ENCODE results near the gene MCOLN1.
A peak's percentile ranks its signal among the peaks of the same experiment; 100 is the strongest.
"Not testable (repeated sequence)": the region's sequence is repeated elsewhere in the genome, so short reads cannot be mapped to it uniquely, and the experiment has no call there.

Gene MCOLN1

DNA sequence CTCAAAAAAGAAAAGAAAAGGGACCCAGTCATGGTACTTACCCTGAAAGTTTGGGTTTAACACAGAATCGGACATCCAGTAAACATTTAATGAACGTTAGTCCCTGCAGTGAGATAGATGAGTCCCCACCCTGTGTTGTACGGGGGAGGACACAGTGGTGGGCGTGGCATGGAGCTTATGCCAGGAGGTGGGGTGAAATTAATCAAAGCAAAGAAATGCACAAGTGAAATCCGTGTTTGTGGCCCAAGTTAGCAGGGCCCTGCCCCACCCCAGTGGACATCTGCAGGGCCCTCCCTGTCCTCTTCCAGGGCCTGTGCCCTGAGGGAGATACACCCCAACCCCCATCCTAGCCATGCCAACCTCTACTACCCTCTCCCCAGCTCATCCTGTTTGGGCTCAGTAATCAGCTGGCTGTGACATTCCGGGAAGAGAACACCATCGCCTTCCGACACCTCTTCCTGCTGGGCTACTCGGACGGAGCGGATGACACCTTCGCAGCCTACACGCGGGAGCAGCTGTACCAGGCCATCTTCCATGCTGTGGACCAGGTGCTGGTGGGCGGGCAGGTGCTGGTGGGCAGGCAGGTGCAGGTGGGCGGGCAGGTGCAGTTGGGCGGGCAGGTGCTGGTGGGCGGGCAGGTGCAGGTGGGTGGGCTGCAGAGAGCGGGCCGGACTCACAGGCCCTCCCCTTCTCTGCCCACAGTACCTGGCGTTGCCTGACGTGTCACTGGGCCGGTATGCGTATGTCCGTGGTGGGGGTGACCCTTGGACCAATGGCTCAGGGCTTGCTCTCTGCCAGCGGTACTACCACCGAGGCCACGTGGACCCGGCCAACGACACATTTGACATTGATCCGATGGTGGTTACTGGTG lies 3.9 kb downstream of the MCOLN1 start:
- DNase-seq: no peak

DNA sequence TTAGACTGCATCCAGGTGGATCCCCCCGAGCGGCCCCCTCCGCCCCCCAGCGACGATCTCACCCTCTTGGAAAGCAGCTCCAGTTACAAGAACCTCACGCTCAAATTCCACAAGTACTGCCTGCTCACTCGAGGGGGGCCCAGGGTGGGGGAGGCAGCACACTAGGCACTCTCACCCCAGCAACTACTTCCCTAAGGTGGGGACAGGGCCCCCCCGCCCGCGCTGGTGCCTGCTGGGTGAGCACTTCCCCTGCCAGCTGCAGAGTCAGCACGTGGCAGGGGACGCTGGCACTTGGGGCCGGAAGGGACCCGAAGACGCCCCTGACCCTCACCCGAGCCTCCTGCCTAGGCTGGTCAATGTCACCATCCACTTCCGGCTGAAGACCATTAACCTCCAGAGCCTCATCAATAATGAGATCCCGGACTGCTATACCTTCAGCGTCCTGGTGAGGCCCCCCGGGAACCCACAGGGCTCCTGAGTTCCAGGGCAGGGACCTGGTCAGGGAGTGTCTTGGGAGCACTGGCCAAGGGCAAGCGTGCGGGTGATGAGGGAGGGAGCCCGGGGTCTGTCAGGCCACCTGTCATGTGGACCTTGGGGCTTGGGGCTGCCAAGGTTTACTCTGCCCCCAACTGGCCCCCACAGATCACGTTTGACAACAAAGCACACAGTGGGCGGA lies 5.2 kb downstream of the MCOLN1 start:
- no peak for DNase-seq

DNA sequence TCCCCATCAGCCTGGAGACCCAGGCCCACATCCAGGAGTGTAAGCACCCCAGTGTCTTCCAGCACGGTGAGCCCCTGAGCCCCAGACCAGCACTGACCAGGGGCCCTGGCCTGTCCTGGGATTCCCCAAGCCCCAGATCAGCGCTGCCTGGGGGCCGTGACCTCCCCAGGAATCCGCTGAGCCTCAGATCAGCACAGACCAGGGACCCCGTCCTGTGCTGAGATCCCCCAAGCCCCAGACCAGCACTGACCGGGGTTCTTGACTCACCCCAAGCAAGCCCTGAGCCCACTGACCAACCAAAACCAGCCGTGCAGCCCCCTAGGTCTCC lies 5.7 kb downstream of the MCOLN1 start:
- no peak for DNase-seq

DNA sequence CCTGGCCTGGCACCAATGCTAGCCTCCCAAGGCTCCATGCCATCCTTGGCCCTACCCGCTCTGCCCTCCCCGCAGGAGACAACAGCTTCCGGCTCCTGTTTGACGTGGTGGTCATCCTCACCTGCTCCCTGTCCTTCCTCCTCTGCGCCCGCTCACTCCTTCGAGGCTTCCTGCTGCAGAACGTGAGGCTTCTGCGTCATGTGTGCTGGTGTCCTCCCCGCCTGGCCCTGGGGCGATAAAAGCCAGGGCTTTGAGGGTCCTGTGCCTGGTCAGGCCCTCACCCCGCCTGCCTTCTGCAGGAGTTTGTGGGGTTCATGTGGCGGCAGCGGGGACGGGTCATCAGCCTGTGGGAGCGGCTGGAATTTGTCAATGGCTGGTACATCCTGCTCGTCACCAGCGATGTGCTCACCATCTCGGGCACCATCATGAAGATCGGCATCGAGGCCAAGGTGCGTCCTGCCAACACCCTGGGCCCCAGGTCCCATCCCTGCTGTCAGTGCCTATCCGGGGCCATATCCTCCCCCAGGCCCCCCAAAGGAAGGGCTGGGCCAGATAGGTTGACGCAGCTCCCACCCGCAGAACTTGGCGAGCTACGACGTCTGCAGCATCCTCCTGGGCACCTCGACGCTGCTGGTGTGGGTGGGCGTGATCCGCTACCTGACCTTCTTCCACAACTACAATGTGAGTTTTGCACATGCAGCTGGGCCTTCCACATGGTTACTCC lies 6.3 kb downstream of the MCOLN1 start:
- no peak for DNase-seq

DNA sequence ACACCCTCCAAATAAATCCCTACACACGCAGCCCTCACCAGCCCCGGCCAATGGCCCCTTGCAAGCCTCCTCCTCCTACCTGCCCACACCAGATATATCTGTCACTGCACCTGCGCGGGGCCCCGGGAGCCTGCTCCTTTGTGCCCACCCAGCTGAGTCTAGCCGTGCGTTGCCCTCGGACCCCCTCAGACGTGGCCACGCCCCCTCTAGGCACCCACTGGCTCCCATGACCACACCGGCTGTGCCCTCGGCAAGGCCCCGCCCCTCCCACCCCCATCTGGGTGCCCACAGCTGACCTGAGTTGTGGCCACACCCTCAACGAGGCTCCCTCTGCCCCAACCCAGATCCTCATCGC lies 6.8 kb downstream of the MCOLN1 start:
- no peak for DNase-seq

DNA sequence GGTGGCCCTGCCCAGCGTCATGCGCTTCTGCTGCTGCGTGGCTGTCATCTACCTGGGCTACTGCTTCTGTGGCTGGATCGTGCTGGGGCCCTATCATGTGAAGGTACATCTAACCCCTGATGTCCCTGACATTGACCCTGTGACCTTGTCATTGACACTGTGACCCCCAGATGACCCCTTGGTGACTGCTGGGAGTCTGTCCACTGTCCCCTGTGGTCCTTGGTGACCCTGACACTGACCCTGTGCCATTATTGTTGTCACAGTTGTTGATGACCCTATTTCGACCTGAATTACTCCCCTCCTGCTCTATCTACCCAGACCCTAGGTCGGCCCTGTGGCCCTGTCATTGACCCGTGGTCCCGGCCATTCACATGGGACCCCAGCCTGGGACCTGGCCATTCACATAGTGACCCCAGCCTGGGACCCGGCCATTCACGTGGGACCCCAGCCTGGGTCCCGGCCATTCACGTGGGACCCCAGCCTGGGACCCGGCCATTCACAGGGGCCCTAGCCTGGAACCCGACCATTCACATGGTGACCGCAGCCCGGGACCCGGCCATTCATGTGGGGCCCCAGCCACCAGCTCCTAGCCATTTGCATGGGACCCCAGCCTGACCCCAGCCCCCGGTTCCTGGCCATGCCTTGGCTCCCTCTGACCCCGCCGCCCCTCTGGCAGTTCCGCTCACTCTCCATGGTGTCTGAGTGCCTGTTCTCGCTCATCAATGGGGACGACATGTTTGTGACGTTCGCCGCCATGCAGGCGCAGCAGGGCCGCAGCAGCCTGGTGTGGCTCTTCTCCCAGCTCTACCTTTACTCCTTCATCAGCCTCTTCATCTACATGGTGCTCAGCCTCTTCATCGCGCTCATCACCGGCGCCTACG lies 7.4 kb downstream of the MCOLN1 start:
- no peak for DNase-seq

DNA sequence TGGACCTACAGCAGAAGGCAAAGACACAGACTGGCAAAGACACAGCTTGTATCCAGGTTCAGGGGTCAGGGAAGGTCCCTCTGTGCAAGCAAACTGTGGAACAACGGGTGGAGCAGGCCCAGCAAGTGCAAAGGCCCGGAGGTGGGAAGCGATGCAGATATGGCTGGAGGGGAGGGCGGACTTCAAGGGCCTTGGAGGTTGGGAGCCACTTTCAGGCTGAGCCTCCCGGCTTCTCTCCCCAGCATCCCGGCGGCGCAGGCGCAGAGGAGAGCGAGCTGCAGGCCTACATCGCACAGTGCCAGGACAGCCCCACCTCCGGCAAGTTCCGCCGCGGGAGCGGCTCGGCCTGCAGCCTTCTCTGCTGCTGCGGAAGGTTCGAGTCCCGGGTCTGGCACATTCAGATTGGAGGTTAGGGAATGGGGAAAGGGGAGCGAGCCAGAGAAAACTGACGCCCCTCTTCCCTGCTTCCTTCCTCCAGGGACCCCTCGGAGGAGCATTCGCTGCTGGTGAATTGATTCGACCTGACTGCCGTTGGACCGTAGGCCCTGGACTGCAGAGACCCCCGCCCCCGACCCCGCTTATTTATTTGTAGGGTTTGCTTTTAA lies 11.0 kb downstream of the MCOLN1 start:
- DNase-seq: no peak

DNA sequence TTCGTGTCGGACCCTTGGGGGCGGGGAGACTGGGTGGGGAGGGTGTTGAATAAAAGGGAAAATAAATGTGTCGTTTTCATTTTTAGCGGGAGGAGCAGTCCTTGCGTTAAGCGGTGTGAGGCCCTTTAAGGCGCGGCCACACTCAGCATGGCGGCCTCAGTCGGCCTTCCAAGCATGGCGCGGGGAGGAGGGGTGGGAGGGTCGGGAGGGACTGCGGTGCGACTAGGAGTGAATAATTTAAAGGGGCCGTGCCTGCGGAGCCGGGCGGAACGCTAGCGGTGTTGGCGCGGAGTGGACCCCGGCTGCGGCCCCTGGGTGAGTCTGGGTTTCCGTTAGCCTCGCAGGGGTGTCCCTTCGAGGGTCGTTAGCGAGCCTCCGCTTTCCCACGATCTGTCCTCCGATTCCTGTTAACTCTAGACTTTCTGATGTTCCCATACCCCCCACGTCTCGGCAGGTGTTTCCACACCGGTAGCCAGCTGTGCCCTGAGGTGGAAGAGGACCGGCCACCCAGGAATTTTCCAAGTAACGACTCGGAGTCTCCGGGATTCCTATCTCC lies 11.6 kb downstream of the MCOLN1 start:
- DNase-seq: peak; percentile 77 to 86

DNA sequence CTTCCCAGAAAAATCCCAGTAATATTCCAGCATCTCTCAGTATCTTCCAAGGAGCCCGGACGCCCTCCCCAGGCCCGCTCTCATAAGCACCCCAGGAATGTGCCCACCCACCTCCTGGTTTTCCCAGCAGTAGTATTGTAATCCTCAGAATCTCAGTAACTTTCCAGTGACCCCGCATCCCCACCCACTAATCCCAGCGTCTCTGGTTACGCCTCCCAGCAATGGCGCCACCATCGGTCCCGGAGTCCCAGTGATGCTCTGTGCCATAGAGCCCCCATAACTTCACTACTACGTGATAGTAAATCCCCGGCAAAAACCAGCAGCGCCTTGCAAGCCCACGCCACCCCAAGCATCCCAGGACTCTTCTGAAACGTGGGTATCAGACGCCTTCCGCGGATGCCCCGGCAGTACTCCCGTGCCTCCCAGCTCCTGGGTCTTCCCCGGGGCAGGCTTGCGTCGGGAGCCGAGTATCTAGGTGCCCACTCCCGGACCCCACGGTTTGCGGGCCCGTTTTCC lies 12.2 kb downstream of the MCOLN1 start:
- DNase-seq: peak; percentile 62 to 81

DNA sequence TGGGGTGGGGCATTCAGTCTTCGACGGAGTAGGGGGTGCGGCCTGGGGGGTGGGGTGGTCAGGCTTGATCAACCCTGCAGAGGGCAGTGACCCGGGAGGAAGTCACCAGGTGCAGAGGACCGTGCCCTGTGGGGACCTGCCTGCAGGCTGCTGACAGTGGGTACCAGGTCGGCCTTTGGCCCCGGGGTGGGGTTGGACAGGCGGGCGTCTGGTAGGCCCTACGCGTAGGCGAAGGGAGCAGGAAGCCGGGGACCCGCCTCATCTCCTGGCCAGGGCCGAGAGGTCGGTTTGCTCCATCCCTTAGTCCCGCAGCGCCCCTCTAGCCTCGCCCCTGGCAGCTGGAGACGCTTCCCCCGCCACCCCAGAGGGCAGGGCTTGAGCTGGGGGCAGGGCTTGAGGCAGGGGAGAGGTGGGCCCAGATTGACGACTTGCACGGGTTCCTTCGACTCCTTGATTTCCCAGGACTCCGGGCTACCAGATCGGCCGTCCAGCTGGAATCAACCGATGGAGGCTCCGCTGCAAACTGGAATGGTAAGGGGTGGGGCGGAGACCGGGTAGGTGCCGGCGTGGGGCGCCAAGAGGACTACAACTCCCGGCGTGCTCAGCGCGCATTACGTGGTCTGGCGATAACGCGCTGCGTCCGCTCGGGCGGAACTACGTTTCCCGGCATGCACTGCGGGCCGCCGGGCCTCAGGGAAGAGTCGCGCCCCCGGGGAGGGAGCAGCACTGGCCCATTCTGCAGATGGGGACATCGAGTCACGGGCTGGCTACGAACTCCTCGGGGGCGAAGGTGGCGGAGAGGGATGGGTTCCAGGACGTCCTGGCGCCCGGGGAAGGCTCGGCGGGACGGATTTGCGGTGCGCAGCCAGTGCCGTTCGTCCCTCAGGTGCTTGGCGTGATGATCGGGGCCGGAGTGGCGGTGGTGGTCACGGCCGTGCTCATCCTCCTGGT lies 12.9 kb downstream of the MCOLN1 start, which contains the start of gene PNPLA6:
PNPLA6 (plus strand) TSS at position 671 of the 951 bp plus-strand sequence; CDS start at position 743, 72 bp downstream.
- DNase-seq: peak; percentile 88 to 96

DNA sequence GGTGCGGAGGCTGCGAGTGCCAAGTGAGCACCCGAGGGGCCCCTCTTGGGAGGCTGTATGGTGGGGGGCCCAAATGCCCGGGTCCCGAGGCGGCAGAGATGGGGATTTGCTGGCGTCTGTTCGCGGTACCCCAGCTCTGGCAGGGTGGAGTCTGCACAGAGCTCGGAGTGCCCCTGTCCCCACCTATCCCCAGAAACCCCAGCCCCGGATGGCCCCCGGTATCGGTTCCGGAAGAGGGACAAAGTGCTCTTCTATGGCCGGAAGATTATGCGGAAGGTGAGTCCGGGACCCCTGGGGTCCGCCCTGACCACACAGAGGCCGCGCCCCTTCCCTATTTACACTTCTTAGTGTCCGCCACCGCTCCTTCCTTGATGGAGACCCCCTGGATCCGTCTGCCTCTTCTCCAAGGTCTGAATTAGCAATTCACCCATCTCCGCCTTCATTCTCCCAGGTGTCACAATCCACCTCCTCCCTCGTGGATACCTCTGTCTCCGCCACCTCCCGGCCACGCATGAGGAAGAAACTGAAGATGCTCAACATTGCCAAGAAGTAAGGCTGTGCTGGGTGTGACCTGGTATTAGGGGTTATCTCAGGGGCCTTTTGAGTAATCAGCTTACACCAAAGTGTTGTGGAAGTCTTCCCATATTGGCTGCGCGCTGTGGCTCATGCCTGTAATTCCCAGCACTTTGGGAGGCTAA lies 13.7 kb downstream of the MCOLN1 start:
- no peak for DNase-seq

DNA sequence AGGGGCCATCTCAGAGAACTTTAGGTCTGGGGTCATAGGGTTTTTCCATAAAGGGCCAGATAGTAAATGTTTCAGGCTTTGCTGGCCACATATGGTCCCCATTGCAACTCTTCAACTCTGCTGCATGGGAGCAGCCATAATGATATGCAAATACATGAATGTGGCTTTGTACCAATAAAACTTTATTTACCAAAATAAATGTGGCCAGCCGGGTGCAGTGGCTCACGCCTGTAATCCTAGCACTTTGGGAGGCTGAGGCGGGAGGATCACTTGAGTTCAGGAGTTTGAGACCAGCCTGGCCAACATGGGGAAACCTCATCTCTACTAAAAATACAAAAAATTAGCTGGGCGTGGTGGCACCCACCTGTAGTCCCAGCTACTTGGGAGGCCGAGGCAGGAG lies 16.6 kb downstream of the MCOLN1 start:
- not testable (repeated sequence) for DNase-seq

DNA sequence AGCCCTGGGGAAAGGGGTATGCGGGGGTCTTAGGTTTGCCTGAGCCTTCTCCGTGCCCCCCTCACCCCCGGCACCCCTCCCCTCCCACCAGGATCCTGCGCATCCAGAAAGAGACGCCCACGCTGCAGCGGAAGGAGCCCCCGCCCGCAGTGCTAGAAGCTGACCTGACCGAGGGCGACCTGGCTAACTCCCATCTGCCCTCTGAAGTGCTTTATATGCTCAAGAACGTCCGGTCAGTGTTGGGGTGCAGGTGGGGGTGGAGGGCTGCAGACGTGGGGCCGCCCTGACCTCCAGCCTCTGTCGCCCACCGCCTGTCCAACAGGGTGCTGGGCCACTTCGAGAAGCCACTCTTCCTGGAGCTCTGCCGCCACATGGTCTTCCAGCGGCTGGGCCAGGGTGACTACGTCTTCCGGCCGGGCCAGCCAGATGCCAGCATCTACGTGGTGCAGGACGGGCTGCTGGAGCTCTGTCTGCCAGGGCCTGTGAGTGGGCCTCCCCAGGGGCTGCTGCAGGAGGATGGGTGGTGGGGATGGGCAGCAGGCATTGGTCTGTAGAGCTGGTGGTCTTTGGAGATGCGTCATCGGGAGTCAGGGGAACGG lies 17.5 kb downstream of the MCOLN1 start:
- DNase-seq: no peak

DNA sequence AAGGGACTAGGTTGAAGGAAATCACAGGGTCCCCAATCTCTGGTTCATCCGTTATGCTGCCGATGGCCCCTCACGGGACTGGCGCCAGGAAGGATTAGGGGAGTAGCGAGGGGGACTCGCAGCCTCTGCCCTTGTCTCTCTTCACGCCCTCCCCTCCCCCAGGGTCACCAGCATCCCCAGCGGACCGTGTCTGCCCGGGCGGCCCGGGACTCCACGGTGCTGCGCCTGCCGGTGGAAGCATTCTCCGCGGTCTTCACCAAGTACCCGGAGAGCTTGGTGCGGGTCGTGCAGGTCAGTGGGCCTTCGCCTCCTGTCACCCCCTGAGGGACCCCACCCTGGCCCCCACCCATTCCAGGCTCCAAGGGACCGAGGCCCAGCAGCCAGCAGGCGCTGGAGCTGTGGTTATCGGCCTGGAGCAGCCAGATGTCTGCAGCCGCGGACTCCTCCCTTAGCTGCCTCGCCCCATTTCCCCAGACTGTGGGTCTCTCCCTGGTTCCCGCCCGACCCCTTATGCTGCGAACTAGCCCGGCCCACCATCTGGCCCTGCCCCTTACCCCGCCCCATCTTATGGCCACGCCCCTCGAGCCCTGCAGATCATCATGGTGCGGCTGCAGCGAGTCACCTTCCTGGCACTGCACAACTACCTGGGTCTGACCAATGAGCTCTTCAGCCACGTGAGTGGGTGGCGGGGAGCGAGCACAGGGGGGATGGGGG lies 18.5 kb downstream of the MCOLN1 start:
- DNase-seq: no peak

DNA sequence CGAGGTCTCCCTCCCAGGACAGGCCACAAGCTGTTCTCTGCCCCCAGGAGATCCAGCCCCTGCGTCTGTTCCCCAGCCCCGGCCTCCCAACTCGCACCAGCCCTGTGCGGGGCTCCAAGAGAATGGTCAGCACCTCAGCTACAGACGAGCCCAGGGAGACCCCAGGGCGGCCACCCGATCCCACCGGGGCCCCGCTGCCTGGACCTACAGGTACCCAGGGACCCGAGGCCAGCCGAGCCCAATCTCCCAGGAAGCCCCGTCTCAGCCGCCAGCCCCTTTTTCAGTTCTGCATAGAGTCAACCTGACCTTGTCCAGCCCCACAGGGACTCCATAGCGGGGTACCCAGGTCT lies 19.0 kb downstream of the MCOLN1 start:
- DNase-seq: no peak

DNA sequence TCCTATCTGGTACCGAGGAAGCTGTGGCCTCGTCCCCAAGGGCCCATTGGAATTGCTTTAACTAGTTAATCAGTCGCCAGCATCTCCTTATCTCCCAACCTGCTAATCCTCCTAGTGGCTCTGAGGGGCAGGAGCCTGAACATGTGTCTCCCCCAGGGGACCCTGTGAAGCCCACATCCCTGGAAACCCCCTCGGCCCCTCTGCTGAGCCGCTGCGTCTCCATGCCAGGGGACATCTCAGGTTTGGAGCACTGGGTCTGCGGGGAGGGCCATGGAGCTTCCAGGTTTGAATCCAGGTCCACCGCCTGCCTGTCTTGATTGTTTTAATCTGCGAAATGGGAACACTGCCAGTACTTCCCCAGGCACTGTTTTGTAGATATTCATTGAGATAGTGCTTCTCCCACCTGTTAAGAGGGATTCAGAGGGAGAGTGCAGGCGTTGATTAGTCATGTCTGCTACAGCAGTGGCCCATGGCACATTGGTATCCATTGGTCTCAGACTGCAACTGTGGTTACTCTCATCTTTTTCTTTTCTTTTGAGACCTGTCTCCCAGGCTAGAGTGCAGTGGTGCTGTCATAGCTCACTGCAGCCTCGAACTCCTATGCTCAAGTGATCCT lies 19.5 kb downstream of the MCOLN1 start:
- DNase-seq: no peak

DNA sequence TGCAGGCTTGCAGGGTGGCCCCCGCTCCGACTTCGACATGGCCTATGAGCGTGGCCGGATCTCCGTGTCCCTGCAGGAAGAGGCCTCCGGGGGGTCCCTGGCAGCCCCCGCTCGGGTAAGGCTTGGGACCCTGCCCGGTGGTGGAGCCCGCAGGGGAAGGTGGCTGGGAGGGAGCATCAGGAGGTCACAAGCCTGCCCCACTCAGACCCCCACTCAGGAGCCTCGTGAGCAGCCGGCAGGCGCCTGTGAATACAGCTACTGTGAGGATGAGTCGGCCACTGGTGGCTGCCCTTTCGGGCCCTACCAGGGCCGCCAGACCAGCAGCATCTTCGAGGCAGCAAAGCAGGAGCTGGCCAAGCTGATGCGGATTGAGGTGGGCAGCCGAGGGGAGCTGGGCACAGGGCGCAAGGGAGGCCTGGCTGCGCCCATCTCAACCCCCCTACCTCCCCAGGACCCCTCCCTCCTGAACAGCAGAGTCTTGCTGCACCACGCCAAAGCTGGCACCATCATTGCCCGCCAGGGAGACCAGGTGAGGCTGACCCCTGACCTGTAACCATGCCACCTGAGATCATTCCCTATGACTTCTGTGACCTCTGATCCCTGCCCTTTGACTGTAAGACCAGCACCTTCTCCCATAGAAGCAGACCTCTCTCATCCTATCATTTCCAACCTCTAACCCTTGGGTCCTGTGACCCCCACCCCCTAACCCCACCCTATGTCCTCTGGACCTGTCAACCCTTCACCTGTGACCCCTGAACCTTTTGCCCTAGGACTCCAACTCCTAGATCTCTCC lies 20.3 kb downstream of the MCOLN1 start:
- no peak for DNase-seq

DNA sequence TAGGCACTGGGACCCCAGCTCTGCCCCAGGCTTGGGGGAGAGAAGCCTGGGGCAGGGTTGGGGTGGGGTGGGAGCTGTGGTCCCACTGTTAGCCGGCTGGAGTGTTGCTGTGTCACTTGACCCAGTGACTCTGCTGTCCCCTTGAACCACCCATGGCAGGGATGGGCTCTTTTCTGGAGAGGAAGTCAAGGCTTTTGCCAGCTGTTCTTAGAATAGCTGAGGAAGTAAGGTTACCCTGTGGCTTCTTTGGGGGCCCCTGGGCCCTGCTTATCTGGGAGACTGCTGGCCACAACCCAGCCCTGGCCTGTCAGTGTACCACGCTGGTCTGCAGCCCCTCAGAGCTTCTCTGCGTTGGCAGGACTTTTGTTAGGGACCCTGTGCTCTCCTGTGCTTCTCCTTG lies 22.2 kb downstream of the MCOLN1 start:
- no peak for DNase-seq

Measured in NCI-H524 (cell line).